ENCODE results near the gene CDC27. TPM values are rescaled to one million over a fixed set of nuclear protein-coding genes. Genes with fewer than 3 reads are reported as not detected.
"Not testable (repeated sequence)": the region's sequence is repeated elsewhere in the genome, so short reads cannot be mapped to it uniquely, and the experiment has no call there.

The CDC27 gene
- total RNA-seq, 4 donors from 2014 or later: 37.5 to 63.9 (median 40.6) TPM

GRCh38 chr17:47135235-47135634 is 53.9 kb downstream of the CDC27 start:
- Histone ChIP-seq H3K27ac (no peak overlapping the region), H3K4me3 (no peak overlapping the region), H3K9me3 (no peaks in the 10 kb centered on the region), H3K27me3 (no peaks in the 10 kb centered on the region), H3K4me1 (no peaks in the 10 kb centered on the region), H3K36me3 (peaks cover 0 to 43% (median 18%) of the 10 kb centered on the region in 4 donors)
- TF ChIP-seq EP300 (IDR thresholded peaks at IDR 0.05; ENCODE audit: low read depth) (no peak), POLR2AphosphoS5 (IDR thresholded peaks at IDR 0.05) (no peak), CTCF (IDR thresholded peaks at IDR 0.05) (no peak), POLR2A (IDR thresholded peaks at IDR 0.05) (no peak)
- in situ Hi-C loops (cut with MboI; ENCODE audit: low pct_ligation_motif_present in 1 of 4, low pct_unique_long_range_greater_than_20kb in 1 of 4, low sequenced_read_pairs in 3 of 4): no loop called here
- no peak for DNase-seq
- intact Hi-C loops (cut with DNase I; ENCODE audit: low total_unique reads): no loop called here
- WGBS, 2 donors (ENCODE audit: low coverage in 1 of 2): 92 to 93% methylated on average over 1 of the region's 1 CpG

- intact Hi-C loops (cut with DNase I; ENCODE audit: low total_unique reads); H3K4me1 ChIP-seq; H3K27ac ChIP-seq; H3K27me3 ChIP-seq; H3K4me3 ChIP-seq; H3K9me3 ChIP-seq; in situ Hi-C loops (cut with MboI; ENCODE audit: low pct_ligation_motif_present in 1 of 4, low pct_unique_long_range_greater_than_20kb in 1 of 4, low sequenced_read_pairs in 3 of 4); DNase-seq: not testable (repeated sequence)
- H3K36me3 ChIP-seq: peaks cover 0 to 40% (median 18%) of the 10 kb centered on the region in 4 donors
- WGBS, 2 donors (ENCODE audit: low coverage in 1 of 2): 83 to 100% methylated on average over 2 to 5 of the region's 5 CpGs
Measured at GRCh38 chr17:47134354-47134753, 54.7 kb downstream of the CDC27 start.

- no peak overlapping the region for H3K27ac ChIP-seq
- intact Hi-C loops (cut with DNase I; ENCODE audit: low total_unique reads): no loop called here
- H3K4me3 ChIP-seq: no peak overlapping the region
- peaks cover 0 to 42% (median 20%) of the 10 kb centered on the region in 4 donors for H3K36me3 ChIP-seq
- in situ Hi-C loops (cut with MboI; ENCODE audit: low pct_ligation_motif_present in 1 of 4, low pct_unique_long_range_greater_than_20kb in 1 of 4, low sequenced_read_pairs in 3 of 4): no loop called here
- WGBS, 2 donors (ENCODE audit: low coverage in 1 of 2): 65% methylated on average over 3 of the region's 3 CpGs; no CpG with 5 or more reads in 1 of the 2 donors
- H3K27me3 ChIP-seq: no peaks in the 10 kb centered on the region
- no peaks in the 10 kb centered on the region for H3K9me3 ChIP-seq
- TF ChIP-seq POLR2A (IDR thresholded peaks at IDR 0.05) (no peak), CTCF (IDR thresholded peaks at IDR 0.05) (no peak), POLR2AphosphoS5 (IDR thresholded peaks at IDR 0.05) (no peak), EP300 (IDR thresholded peaks at IDR 0.05; ENCODE audit: low read depth) (no peak)
- no peaks in the 10 kb centered on the region for H3K4me1 ChIP-seq
- DNase-seq: no peak
Measured at GRCh38 chr17:47131761-47132160, 57.3 kb downstream of the CDC27 start.

GRCh38 chr17:47126835-47127234 is 62.3 kb downstream of the CDC27 start:
- H3K36me3 ChIP-seq: peaks cover 0 to 53% (median 16%) of the 10 kb centered on the region in 4 donors
- H3K4me1 ChIP-seq; DNase-seq; H3K27ac ChIP-seq; H3K9me3 ChIP-seq; H3K4me3 ChIP-seq; in situ Hi-C loops (cut with MboI; ENCODE audit: low pct_ligation_motif_present in 1 of 4, low pct_unique_long_range_greater_than_20kb in 1 of 4, low sequenced_read_pairs in 3 of 4); intact Hi-C loops (cut with DNase I; ENCODE audit: low total_unique reads); H3K27me3 ChIP-seq: not testable (repeated sequence)
- WGBS, 2 donors (ENCODE audit: low coverage in 1 of 2): 94% methylated on average over 3 of the region's 3 CpGs; no CpG with 5 or more reads in 1 of the 2 donors

- H3K27me3 ChIP-seq; H3K4me3 ChIP-seq; in situ Hi-C loops (cut with MboI; ENCODE audit: low pct_ligation_motif_present in 1 of 4, low pct_unique_long_range_greater_than_20kb in 1 of 4, low sequenced_read_pairs in 3 of 4); H3K9me3 ChIP-seq; H3K4me1 ChIP-seq; intact Hi-C loops (cut with DNase I; ENCODE audit: low total_unique reads); H3K27ac ChIP-seq; DNase-seq: not testable (repeated sequence)
- 100% methylated on average over 2 of the region's 2 CpGs; no CpG with 5 or more reads in 1 of the 2 donors for WGBS, 2 donors (ENCODE audit: low coverage in 1 of 2)
- peaks cover 0 to 53% (median 14%) of the 10 kb centered on the region in 4 donors for H3K36me3 ChIP-seq
Measured at GRCh38 chr17:47123262-47123661, 65.8 kb downstream of the CDC27 start.

GRCh38 chr17:47120521-47121095 is 68.5 kb downstream of the CDC27 start:
- TF ChIP-seq POLR2A (IDR thresholded peaks at IDR 0.05) (no peak), EP300 (IDR thresholded peaks at IDR 0.05; ENCODE audit: low read depth) (no peak), POLR2AphosphoS5 (IDR thresholded peaks at IDR 0.05) (no peak), CTCF (IDR thresholded peaks at IDR 0.05) (no peak)
- 90 to 100% methylated on average over 1 to 5 of the region's 5 CpGs for WGBS, 2 donors (ENCODE audit: low coverage in 1 of 2)
- Histone ChIP-seq H3K36me3 (peaks cover 0 to 31% (median 7%) of the 10 kb centered on the region in 4 donors), H3K9me3 (no peaks in the 10 kb centered on the region), H3K4me3 (no peak overlapping the region), H3K27ac (no peak overlapping the region), H3K4me1 (no peaks in the 10 kb centered on the region), H3K27me3 (no peaks in the 10 kb centered on the region)
- intact Hi-C loops (cut with DNase I; ENCODE audit: low total_unique reads) (no loop called here), in situ Hi-C loops (cut with MboI; ENCODE audit: low pct_ligation_motif_present in 1 of 4, low pct_unique_long_range_greater_than_20kb in 1 of 4, low sequenced_read_pairs in 3 of 4) (no loop called here)
- DNase-seq: no peak

All from transverse colon (tissue), 4 donors.